ENCODE data around the gene PPL. TPM values are rescaled to one million over a fixed set of nuclear protein-coding genes. Genes with fewer than 3 reads are reported as not detected.
"Not testable (repeated sequence)": the region's sequence is repeated elsewhere in the genome, so short reads cannot be mapped to it uniquely, and the experiment has no call there.

PPL gene
- total RNA-seq, 1 experiment from 2014 or later: 49.1 TPM

DNA sequence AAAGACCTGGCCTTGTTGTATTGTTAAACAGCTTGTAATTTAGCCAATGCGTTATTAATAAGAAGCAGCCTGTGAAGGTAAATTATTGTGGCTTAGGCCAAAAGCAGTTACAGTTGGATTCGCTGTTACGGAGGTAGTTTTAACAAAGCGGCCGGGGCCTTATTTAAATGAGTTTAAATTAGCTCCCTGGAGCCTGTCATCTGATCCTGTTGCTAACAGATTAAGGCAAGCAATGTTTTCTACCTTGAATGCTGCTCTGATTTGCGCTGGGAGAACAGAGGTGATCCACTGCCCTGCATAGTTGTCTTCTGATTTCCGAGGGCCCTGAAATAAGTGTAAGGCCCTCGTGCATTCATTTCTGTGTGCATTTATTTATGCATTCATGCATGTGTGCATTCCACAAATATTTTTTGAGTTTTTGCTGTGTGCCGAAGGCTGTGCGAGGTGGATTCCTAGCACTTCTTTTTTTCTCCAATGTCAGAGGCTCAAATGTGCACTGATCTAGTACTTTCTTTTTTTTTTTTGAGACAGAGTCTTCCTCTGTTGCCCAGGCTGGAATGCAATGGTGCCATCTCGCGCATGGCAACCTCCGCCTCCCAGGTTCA lies 32.0 kb upstream of the PPL start:
- no peaks in the 10 kb centered on the region for H3K9me3 Mint-ChIP-seq (ENCODE audit: unreplicated experiment)
- intact Hi-C loops (cut with micrococcal nuclease): no loop called here
- TF ChIP-seq, protein P1, sequence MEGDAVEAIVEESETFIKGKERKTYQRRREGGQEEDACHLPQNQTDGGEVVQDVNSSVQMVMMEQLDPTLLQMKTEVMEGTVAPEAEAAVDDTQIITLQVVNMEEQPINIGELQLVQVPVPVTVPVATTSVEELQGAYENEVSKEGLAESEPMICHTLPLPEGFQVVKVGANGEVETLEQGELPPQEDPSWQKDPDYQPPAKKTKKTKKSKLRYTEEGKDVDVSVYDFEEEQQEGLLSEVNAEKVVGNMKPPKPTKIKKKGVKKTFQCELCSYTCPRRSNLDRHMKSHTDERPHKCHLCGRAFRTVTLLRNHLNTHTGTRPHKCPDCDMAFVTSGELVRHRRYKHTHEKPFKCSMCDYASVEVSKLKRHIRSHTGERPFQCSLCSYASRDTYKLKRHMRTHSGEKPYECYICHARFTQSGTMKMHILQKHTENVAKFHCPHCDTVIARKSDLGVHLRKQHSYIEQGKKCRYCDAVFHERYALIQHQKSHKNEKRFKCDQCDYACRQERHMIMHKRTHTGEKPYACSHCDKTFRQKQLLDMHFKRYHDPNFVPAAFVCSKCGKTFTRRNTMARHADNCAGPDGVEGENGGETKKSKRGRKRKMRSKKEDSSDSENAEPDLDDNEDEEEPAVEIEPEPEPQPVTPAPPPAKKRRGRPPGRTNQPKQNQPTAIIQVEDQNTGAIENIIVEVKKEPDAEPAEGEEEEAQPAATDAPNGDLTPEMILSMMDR (IDR thresholded peaks at IDR 0.05; ENCODE audit: unreplicated experiment): no peak
- no peak overlapping the region for H3K27ac Mint-ChIP-seq (ENCODE audit: low read depth, unreplicated experiment)
- BruUV-seq (replicated peaks): no TSS peak
- no peaks in the 10 kb centered on the region for H3K4me1 Mint-ChIP-seq (ENCODE audit: insufficient read depth, unreplicated experiment)
- ChIA-PET POLR2A (no interaction called here), CTCF (interaction anchor here (0.6 kb wide), 1 partner anchor 23 kb away, joined by 3 read pairs; no protein-coding TSS in a partner anchor)
- peaks cover 19% of the 10 kb centered on the region for H3K27me3 Mint-ChIP-seq (ENCODE audit: insufficient read depth, unreplicated experiment)
- no peak for DNase-seq (ENCODE audit: unreplicated experiment)
- H3K4me3 Mint-ChIP-seq (ENCODE audit: unreplicated experiment): no peak overlapping the region
- no peaks in the 10 kb centered on the region for H3K36me3 Mint-ChIP-seq (ENCODE audit: insufficient read depth, unreplicated experiment)

DNA sequence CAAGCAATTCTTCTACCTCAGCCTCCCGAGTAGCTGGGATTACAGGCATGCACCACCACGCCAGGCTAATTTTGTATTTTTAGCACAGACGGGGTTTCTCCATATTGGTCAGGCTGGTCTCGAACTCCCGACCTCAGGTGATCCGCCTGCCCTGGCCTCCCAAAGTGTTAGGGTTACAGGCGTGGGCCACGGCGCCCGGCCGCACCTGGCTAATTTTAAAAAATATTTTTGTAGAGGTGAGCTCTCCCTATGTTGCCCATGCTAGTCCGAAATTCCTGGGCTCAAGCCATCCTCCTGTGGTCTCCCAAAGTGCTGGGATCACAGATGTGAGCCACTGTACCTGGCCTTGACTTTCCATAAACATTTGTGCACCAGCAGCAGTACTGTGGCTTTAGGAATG lies 31.3 kb upstream of the PPL start:
- CTCF ChIA-PET: interaction anchor here (0.7 to 0.8 kb wide), 2 partner anchors 39 to 126 kb away, joined by 3 read pairs; no protein-coding TSS in a partner anchor
- not testable (repeated sequence) for H3K36me3 Mint-ChIP-seq (ENCODE audit: insufficient read depth, unreplicated experiment)

DNA sequence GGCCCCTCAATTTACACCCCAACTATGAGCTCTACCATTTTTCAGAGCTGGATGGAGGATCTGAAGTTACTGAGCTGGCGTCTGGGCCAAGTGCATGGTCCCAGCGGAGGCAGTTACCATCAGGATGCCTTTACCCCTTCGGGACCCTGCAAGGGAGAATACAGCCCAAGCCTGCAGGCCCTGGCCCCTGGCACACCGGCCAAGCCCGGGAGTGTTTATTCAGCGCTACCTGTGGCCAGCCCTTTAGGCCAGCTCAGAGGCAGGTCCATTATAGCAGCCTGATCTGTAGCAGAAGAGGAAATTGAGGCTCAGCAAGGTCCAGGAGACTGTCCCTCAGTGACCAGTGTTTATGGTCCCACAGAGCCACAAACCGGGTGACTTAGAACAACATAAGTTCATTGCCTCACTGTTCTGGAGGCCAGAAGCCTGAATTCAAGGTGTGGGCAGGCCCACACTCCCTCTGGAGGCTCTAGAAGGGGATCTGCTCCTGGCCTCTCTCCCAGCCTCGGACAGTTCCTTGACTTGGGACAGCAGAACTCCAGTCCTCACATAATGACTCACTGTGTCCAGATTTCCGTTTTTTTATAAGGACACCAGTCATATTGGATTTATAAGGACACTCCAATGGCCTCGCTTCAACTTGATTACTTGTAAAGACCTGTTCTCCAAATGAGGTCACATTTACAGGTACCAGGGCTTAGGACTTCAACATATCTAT lies 29.9 kb upstream of the PPL start:
- TF ChIP-seq, protein P1 (IDR thresholded peaks at IDR 0.05; ENCODE audit: unreplicated experiment): no peak
- Mint-ChIP-seq H3K4me1 (ENCODE audit: insufficient read depth, unreplicated experiment) (no peaks in the 10 kb centered on the region), H3K4me3 (ENCODE audit: unreplicated experiment) (no peak overlapping the region), H3K27me3 (ENCODE audit: insufficient read depth, unreplicated experiment) (peaks cover 8% of the 10 kb centered on the region), H3K27ac (ENCODE audit: low read depth, unreplicated experiment) (no peak overlapping the region), H3K9me3 (ENCODE audit: unreplicated experiment) (no peaks in the 10 kb centered on the region), H3K36me3 (ENCODE audit: insufficient read depth, unreplicated experiment) (no peaks in the 10 kb centered on the region)
- intact Hi-C loops (cut with micrococcal nuclease): no loop called here
- ChIA-PET POLR2A (no interaction called here), CTCF (no interaction called here)
- no peak for DNase-seq (ENCODE audit: unreplicated experiment)
- BruUV-seq (replicated peaks): no TSS peak

More for the DNA sequence above, 31.3 kb upstream of the PPL start:
- peaks cover 19% of the 10 kb centered on the region for H3K27me3 Mint-ChIP-seq (ENCODE audit: insufficient read depth, unreplicated experiment)
- H3K27ac Mint-ChIP-seq (ENCODE audit: low read depth, unreplicated experiment); H3K4me1 Mint-ChIP-seq (ENCODE audit: insufficient read depth, unreplicated experiment); DNase-seq (ENCODE audit: unreplicated experiment); H3K9me3 Mint-ChIP-seq (ENCODE audit: unreplicated experiment); intact Hi-C loops (cut with micrococcal nuclease); H3K4me3 Mint-ChIP-seq (ENCODE audit: unreplicated experiment); BruUV-seq (replicated peaks); POLR2A ChIA-PET: not testable (repeated sequence)

DNA sequence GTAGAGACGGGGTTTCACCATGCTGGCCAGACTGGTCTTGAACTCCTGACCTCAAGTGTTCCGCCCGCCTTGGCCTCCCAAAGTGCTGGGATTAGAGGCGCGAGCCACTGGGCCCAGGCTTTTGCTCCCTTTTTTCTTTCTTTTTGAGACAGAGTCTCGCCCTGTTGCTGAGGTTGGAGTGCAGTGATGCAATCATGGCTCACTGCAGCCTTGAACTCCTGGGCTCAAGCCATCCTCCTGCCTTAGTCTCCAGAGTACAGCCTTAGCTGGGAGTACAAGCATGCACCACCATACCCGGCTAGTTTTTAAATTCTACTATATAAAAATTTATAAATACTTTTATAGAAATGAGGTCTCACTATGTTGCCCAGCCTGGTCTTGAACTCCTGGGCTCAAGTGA lies 26.6 kb upstream of the PPL start:
- H3K27me3 Mint-ChIP-seq (ENCODE audit: insufficient read depth, unreplicated experiment); H3K27ac Mint-ChIP-seq (ENCODE audit: low read depth, unreplicated experiment); intact Hi-C loops (cut with micrococcal nuclease); POLR2A ChIA-PET; CTCF ChIA-PET; DNase-seq (ENCODE audit: unreplicated experiment); H3K4me1 Mint-ChIP-seq (ENCODE audit: insufficient read depth, unreplicated experiment); BruUV-seq (replicated peaks); H3K36me3 Mint-ChIP-seq (ENCODE audit: insufficient read depth, unreplicated experiment); H3K4me3 Mint-ChIP-seq (ENCODE audit: unreplicated experiment); H3K9me3 Mint-ChIP-seq (ENCODE audit: unreplicated experiment): not testable (repeated sequence)

DNA sequence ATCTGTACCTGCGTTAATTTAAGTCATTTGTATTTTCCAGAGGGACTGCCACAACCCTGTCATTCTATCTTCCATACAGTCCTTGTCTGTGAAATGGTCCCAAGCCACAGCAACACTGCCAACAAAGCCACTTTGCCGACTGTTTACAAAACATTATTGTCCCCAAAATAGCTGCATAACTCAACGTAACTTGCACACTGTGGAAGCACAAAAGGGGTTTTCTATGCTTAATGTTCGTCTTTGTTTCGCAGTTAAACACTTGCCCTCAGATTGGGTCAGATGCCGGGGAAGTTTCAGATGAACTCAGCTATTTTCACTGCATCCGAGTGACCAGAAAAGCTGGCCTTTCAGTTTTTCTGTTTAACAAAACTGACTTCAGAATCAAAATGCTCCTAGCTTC lies 25.8 kb upstream of the PPL start:
- Mint-ChIP-seq H3K36me3 (ENCODE audit: insufficient read depth, unreplicated experiment) (no peaks in the 10 kb centered on the region), H3K4me3 (ENCODE audit: unreplicated experiment) (no peak overlapping the region), H3K27me3 (ENCODE audit: insufficient read depth, unreplicated experiment) (peaks cover 14% of the 10 kb centered on the region), H3K4me1 (ENCODE audit: insufficient read depth, unreplicated experiment) (peaks cover 5% of the 10 kb centered on the region), H3K27ac (ENCODE audit: low read depth, unreplicated experiment) (no peak overlapping the region), H3K9me3 (ENCODE audit: unreplicated experiment) (no peaks in the 10 kb centered on the region)
- BruUV-seq (replicated peaks): no TSS peak
- ChIA-PET CTCF (no interaction called here), POLR2A (no interaction called here)
- intact Hi-C loops (cut with micrococcal nuclease): no loop called here
- TF ChIP-seq, protein P1 (IDR thresholded peaks at IDR 0.05; ENCODE audit: unreplicated experiment): no peak
- no peak for DNase-seq (ENCODE audit: unreplicated experiment)
